ENCODE results near the gene FER. TPM values are rescaled to one million over a fixed set of nuclear protein-coding genes. Genes with fewer than 3 reads are reported as not detected.

The FER gene
- total and polyA plus RNA-seq, 2 of the 13 experiments (the other 11 are each of a cell fraction or from before 2014, with no cell fraction given), result 7.9 to 29.0 TPM

- TF ChIP-seq DPF2 (CRISPR knock-in tag; IDR thresholded peaks at IDR 0.05; ENCODE audit: borderline replicate concordance, low read depth) (no peak), NCOA5 (CRISPR knock-in tag; IDR thresholded peaks at IDR 0.05) (no peak), ZNF329 (CRISPR knock-in tag; IDR thresholded peaks at IDR 0.05; ENCODE audit: low read depth) (0 out of 2 replicates have a peak, but pooled peaks have one; percentile 47), CEBPG (CRISPR knock-in tag; IDR thresholded peaks at IDR 0.05) (peak; percentile 38; the same call in 1 of the 2 replicates), MTA3 (CRISPR knock-in tag; IDR thresholded peaks at IDR 0.05) (no peak), MIXL1 (CRISPR knock-in tag; IDR thresholded peaks at IDR 0.05) (peak; percentile 38; the same call in 1 of the 2 replicates), GFI1 (CRISPR knock-in tag; IDR thresholded peaks at IDR 0.05; ENCODE audit: borderline replicate concordance) (peak; percentile 75), SMARCC2 (IDR thresholded peaks at IDR 0.05) (no peak), FOXK1 (CRISPR knock-in tag; IDR thresholded peaks at IDR 0.05; ENCODE audit: borderline replicate concordance, low read depth) (0 out of 2 replicates have a peak, but pooled peaks have one; percentile 21), SP4 (CRISPR knock-in tag; IDR thresholded peaks at IDR 0.05) (no peak), HINFP (CRISPR knock-in tag; IDR thresholded peaks at IDR 0.05; ENCODE audit: low read depth) (no peak; the same call in 1 of the 2 replicates), SRSF4 (IDR thresholded peaks at IDR 0.05; ENCODE audit: low read depth, low read length, poor library complexity, severe bottlenecking) (no peak), HES4 (CRISPR knock-in tag; IDR thresholded peaks at IDR 0.05; ENCODE audit: borderline replicate concordance) (peak; percentile 86), ZBTB38 (CRISPR knock-in tag; IDR thresholded peaks at IDR 0.05) (peak; percentile 65), ZNF577 (CRISPR knock-in tag; IDR thresholded peaks at IDR 0.05; ENCODE audit: borderline replicate concordance, low read depth) (no peak), ZNF143 (CRISPR knock-in tag; IDR thresholded peaks at IDR 0.05) (0 out of 2 replicates have a peak, but pooled peaks have one; percentile 4), PHB2 (IDR thresholded peaks at IDR 0.05; ENCODE audit: partially characterized antibody) (no peak), ATF6 (CRISPR knock-in tag; conservative IDR thresholded peaks at IDR 0.05) (no peak), ZNF691 (CRISPR knock-in tag; IDR thresholded peaks at IDR 0.05; ENCODE audit: borderline replicate concordance, low read depth) (peak; percentile 36; the same call in 1 of the 2 replicates), HNRNPUL1 (IDR thresholded peaks at IDR 0.05; ENCODE audit: low read depth, low read length) (no peak), ZNF768 (CRISPR knock-in tag; IDR thresholded peaks at IDR 0.05) (peak; percentile 80; the same call in 1 of the 2 replicates), XRCC5 (optimal IDR thresholded peaks at IDR 0.05; ENCODE audit: low read length) (peak; percentile 77), NKX3-1 (CRISPR knock-in tag; IDR thresholded peaks at IDR 0.05) (0 out of 2 replicates have a peak, but pooled peaks have one; percentile 59), POLR2AphosphoS2 (IDR thresholded peaks at IDR 0.05; ENCODE audit: low read depth, low read length) (no peak), PRMT3 (CRISPR knock-in tag; IDR thresholded peaks at IDR 0.05; ENCODE audit: borderline replicate concordance, low read depth) (no peak), MYNN (CRISPR knock-in tag; IDR thresholded peaks at IDR 0.05; ENCODE audit: low read depth) (no peak)
These were observed 19.8 kb upstream of the FER start (continued) for GRCh38 chr5:108727651-108728565.

All from HepG2 (cell line).